Ishikawa (cell line): ENCODE measurements around the gene TRIM33.

Experiments used
- CEBPB ChIP-seq: IDR thresholded peaks from 2 replicates; pipeline ENCODE4 v1.6.1; 2012
- CREB1 ChIP-seq: IDR thresholded peaks from 2 replicates; pipeline ENCODE4 v1.6.1; 2012; ENCODE audit warnings: low read depth
- EGR1 ChIP-seq: IDR thresholded peaks from 2 replicates; pipeline ENCODE4 v1.6.1; 2012
- EP300 ChIP-seq: IDR thresholded peaks from 2 replicates; pipeline ENCODE4 v1.6.1; 2012; ENCODE audit warnings: borderline replicate concordance
- FOXM1 ChIP-seq: IDR thresholded peaks from 2 replicates; pipeline ENCODE4 v1.6.1; 2012; ENCODE audit warnings: low read depth, borderline replicate concordance
- NFIC ChIP-seq: IDR thresholded peaks from 2 replicates; pipeline ENCODE4 v1.6.1; 2012
- RAD21 ChIP-seq: IDR thresholded peaks from 2 replicates; pipeline ENCODE4 v1.6.1; 2012; ENCODE audit warnings: low read depth
- TAF1 ChIP-seq: IDR thresholded peaks from 2 replicates; pipeline ENCODE4 v1.6.1; 2012; ENCODE audit warnings: low read depth, mild to moderate bottlenecking
- TCF12 ChIP-seq: IDR thresholded peaks from 2 replicates; pipeline ENCODE4 v1.6.1; 2012; ENCODE audit warnings: low read depth
- TEAD4 ChIP-seq: IDR thresholded peaks from 2 replicates; pipeline ENCODE4 v1.6.1; 2012
- YY1 ChIP-seq: IDR thresholded peaks from 2 replicates; pipeline ENCODE4 v1.6.1; 2012; ENCODE audit warnings: low read depth
- ZBTB7A ChIP-seq: IDR thresholded peaks from 2 replicates; pipeline ENCODE4 v1.6.1; 2012; ENCODE audit warnings: low read depth
- TF ChIP-seq, protein P1 (sequence below): IDR thresholded peaks from 2 replicates; pipeline ENCODE4 v1.6.1; 2012
- TF ChIP-seq, protein P2 (sequence below): IDR thresholded peaks from 2 replicates; pipeline ENCODE4 v1.6.1; 2012
- TF ChIP-seq, protein P3 (sequence below): IDR thresholded peaks from 2 replicates; pipeline ENCODE4 v1.6.1; 2012; ENCODE audit warnings: low read depth, mild to moderate bottlenecking

Gene TRIM33

DNA sequence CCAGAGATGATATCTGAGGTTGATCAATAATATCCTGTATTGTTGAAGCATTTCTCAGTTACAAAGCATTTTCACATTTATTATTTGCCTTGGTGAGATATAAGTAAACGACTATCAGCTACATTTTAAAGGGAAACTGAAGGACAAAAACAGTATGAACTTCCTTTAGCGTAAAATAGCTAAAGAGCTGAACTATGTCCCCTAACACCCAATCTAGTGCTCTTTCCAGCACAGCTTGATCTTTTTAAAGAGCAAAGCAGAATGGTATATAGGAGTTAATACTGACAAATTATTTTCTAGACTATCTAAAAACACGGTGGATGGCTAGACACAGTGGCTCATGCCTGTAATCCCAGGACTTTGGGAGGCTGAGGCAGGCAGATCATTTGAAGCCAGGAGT, 3.5 kb downstream of the TRIM33 start:
- TF ChIP-seq EP300 (no peak), RAD21 (no peak), EGR1 (no peak), ZBTB7A (no peak), TEAD4 (no peak), TAF1 (no peak), YY1 (no peak), CREB1 (no peak), TCF12 (no peak), FOXM1 (no peak)
- TF ChIP-seq, protein P1, sequence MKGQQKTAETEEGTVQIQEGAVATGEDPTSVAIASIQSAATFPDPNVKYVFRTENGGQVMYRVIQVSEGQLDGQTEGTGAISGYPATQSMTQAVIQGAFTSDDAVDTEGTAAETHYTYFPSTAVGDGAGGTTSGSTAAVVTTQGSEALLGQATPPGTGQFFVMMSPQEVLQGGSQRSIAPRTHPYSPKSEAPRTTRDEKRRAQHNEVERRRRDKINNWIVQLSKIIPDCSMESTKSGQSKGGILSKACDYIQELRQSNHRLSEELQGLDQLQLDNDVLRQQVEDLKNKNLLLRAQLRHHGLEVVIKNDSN, result no peak
- TF ChIP-seq, protein P2, sequence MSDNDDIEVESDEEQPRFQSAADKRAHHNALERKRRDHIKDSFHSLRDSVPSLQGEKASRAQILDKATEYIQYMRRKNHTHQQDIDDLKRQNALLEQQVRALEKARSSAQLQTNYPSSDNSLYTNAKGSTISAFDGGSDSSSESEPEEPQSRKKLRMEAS, result no peak

DNA sequence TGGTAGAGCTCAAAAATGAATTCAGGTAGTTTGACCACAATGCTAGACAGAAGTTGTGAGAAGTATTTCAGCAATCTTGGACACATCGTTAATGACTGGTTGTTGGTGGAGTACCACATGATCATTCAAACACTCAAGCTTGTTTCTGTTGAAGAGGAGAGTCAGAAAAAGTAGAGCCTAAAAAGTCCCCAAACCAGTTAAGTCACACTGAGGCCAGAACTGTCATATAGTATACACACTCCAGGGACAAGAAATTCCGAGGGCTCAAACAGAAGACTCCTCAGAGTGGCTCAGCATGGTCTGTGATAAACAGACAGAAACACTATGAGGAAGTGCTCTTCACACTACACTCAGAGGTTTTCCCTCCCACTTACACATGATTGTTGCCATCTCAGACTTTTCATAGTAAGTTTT, 5.8 kb downstream of the TRIM33 start:
- no peak for TF ChIP-seq EP300
- TF ChIP-seq YY1, result no peak
- no peak for TF ChIP-seq ZBTB7A
- TF ChIP-seq RAD21, result no peak
- no peak for TF ChIP-seq TEAD4
- TF ChIP-seq, protein P3, sequence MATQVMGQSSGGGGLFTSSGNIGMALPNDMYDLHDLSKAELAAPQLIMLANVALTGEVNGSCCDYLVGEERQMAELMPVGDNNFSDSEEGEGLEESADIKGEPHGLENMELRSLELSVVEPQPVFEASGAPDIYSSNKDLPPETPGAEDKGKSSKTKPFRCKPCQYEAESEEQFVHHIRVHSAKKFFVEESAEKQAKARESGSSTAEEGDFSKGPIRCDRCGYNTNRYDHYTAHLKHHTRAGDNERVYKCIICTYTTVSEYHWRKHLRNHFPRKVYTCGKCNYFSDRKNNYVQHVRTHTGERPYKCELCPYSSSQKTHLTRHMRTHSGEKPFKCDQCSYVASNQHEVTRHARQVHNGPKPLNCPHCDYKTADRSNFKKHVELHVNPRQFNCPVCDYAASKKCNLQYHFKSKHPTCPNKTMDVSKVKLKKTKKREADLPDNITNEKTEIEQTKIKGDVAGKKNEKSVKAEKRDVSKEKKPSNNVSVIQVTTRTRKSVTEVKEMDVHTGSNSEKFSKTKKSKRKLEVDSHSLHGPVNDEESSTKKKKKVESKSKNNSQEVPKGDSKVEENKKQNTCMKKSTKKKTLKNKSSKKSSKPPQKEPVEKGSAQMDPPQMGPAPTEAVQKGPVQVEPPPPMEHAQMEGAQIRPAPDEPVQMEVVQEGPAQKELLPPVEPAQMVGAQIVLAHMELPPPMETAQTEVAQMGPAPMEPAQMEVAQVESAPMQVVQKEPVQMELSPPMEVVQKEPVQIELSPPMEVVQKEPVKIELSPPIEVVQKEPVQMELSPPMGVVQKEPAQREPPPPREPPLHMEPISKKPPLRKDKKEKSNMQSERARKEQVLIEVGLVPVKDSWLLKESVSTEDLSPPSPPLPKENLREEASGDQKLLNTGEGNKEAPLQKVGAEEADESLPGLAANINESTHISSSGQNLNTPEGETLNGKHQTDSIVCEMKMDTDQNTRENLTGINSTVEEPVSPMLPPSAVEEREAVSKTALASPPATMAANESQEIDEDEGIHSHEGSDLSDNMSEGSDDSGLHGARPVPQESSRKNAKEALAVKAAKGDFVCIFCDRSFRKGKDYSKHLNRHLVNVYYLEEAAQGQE, result no peak
- no peak for TF ChIP-seq EGR1
- TF ChIP-seq, protein P2, result no peak
- TF ChIP-seq CEBPB, result no peak
- TF ChIP-seq FOXM1, result no peak
- no peak for TF ChIP-seq CREB1
- no peak for TF ChIP-seq TAF1

DNA sequence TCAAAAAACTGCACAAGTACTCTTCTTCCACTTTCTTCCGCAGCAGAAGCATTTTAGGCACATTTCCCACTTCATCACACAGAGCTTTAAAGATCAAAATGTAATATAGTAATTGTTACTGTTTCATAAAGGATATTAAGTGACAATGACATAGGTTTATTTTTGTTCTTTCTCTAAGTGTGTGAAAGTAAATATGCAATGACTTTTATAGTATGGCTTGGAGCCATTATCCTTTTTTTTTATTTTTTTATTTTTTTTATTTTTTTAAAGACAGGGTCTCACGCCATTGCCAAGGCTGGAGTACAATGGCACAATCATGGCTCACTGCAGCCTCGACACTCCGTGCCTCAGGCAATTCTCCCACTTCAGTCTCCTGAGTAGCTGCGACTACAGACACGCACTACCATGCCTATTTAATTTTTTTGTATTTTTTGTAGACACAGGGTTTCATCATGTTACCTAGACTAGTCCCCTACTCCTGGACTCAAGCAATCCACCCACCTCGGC, 7.0 kb downstream of the TRIM33 start:
- TF ChIP-seq CEBPB (no peak), EGR1 (no peak), ZBTB7A (no peak), TEAD4 (no peak)

DNA sequence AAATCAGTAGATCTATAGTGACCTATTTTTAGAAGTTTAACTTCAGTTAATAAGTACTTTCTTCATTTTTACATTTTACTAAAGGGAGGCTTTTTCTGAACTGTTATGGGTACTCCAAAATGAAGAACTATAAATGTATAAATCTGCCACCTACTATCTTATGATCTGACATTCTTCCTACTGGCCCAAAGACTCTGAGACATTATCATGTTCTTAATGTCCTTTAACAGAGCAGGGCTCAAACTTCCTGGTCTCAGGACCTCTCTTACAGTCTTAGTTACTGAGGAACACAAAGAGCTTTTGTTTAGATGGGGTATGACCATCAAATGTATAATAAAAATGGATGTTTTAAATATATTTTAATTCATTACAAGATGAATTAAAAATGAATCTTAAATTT, 8.9 kb downstream of the TRIM33 start:
- no peak for TF ChIP-seq ZBTB7A
- TF ChIP-seq TCF12, result no peak
- TF ChIP-seq, protein P3, result no peak
- TF ChIP-seq EP300, result no peak
- TF ChIP-seq NFIC, result no peak
- TF ChIP-seq, protein P2, result no peak
- no peak for TF ChIP-seq CEBPB
- no peak for TF ChIP-seq TEAD4
- TF ChIP-seq TAF1, result no peak
- no peak for TF ChIP-seq RAD21
- no peak for TF ChIP-seq CREB1

DNA sequence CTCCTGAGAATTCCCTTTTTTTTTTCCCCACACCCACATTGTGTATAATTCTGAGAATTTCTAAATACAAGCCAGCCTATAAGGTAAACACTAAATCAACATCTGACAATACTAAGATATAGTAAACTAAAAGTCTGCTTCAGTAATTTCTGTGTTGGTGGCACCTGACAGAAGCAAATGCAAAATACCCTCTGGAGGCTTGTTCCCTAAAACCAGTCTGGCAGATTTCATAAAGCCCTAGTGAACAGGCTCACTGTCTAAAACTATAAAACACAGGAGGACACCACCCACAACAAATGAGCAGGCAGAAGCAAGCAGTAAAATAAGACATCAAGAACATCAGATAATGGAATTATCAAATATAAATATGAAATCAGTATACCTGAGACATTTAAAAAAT, 11.5 kb downstream of the TRIM33 start:
- TF ChIP-seq YY1 (no peak), ZBTB7A (no peak), TCF12 (no peak), RAD21 (no peak), TEAD4 (no peak), TAF1 (no peak), NFIC (no peak), EGR1 (no peak), CEBPB (no peak)
- TF ChIP-seq, protein P2, result no peak
- TF ChIP-seq, protein P1, result no peak

DNA sequence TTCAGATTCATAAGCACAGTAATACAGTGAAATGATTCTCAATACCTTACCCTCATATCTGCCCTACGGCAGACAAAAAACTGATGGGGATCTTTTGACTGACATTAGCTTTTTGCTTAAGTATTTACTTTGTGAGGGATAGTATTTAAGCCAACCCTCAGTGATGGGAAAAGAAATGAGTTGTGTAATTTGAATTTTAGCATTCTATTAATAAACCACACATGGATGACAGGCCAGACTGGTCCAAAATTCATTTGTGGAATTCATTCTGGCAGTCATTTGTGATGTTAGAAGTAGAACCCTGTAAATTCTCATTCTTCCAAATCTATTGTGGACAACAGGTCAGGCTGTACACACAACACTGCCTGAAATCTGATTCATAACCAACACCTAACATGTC, 14.9 kb downstream of the TRIM33 start:
- no peak for TF ChIP-seq FOXM1
- no peak for TF ChIP-seq EGR1
- TF ChIP-seq YY1, result no peak
- TF ChIP-seq NFIC, result no peak
- TF ChIP-seq TCF12, result no peak
- TF ChIP-seq ZBTB7A, result no peak
- TF ChIP-seq, protein P1, result no peak
- TF ChIP-seq CEBPB, result no peak
- TF ChIP-seq, protein P3, result no peak
- TF ChIP-seq, protein P2, result no peak
- TF ChIP-seq RAD21, result no peak
- TF ChIP-seq CREB1, result no peak
- no peak for TF ChIP-seq TAF1
- TF ChIP-seq TEAD4, result no peak
- no peak for TF ChIP-seq EP300
